Pancreas (tissue), 10 donors: Measurements from ENCODE around the gene MARK3. TPM values are rescaled to one million over a fixed set of nuclear protein-coding genes. Genes with fewer than 3 reads are reported as not detected.
A peak's percentile ranks its signal among the peaks of the same experiment; 100 is the strongest.

Experiments
- ATAC-seq, 4 donors: fragments of 200-7000 bp; cut with Tn5 transposase; one replicate each; pipeline versions ENCODE4 v1.8.0 to v1.9.1; 2020; ENCODE audit warnings: mild to moderate bottlenecking in 4 of 4, moderate library complexity in 4 of 4
- DNase-seq, 6 donors: peaks; one replicate each; pipeline ENCODE4 v3.0.0-alpha.2; 2020
- FAIRE-seq: peaks from 2 replicates; lab custom pipeline; 2012; peaks lifted over from hg19 to GRCh38; lab: Jason Lieb, UNC
- H3K27ac ChIP-seq, 4 donors: fragments of 200-600 bp; sonication (generic); 1 replicate in 3 of 4; 2 replicates in 1 of 4; pipeline versions ENCODE4 v1.5.0 to v1.8.0; 2020
- H3K27me3 ChIP-seq, 4 donors: fragments of 200-600 bp; one replicate each; pipeline ENCODE4 v1.8.0; 2021
- H3K36me3 ChIP-seq, 3 donors: fragments of 200-600 bp; sonication (generic) in 1 of 3; one replicate each; pipeline versions ENCODE4 v1.5.0 to v1.8.0; 2020 to 2021
- H3K4me1 ChIP-seq, 3 donors: fragments of 200-600 bp; one replicate each; pipeline ENCODE4 v1.8.0; 2021
- H3K4me3 ChIP-seq, 4 donors: fragments of 200-600 bp; sonication (generic) in 2 of 4; one replicate each; pipeline versions ENCODE4 v1.5.0 to v1.8.0; 2020 to 2021
- H3K9me3 ChIP-seq, 4 donors: fragments of 200-600 bp; one replicate each; pipeline ENCODE4 v1.8.0; 2021
- CTCF ChIP-seq, 4 donors: fragments of 200-600 bp; sonication (generic) in 3 of 4; IDR thresholded peaks; one replicate each; pipeline versions ENCODE4 v1.5.0 to v1.8.0; 2021; ENCODE audit warnings: antibody characterized with exemption in 4 of 4
- WGBS, 2 donors: extraction: QIAGEN DNeasy Blood & Tissue Kit; methylation state at CpG; one replicate each; pipeline ENCODE4 v1.1.7; 2013; 5-methylcytosine and 5-hydroxymethylcytosine counted together
- intact Hi-C, 3 donors: fragments of 100-400 bp; cut with DNase I; formaldehyde crosslinking; loops; one replicate each; pipeline versions ENCODE4 v1.11.1 to v1.14.2; 2022
- polyA plus RNA-seq, 2 donors: library from polyadenylated mRNA; stranded (reverse); fragments of 200-250 nt; gene quantifications; one replicate each; pipeline ENCODE4 v1.2.3, GENCODE V29; 2013
- total RNA-seq, 6 donors: library from RNA; stranded (reverse); fragmentation: NEBNext Ultra II Directional in 4 of 6; extraction: Animal tissue kit (Norgen Biotek cat#: 25700) in 4 of 6; gene quantifications; one replicate each; pipeline versions ENCODE4 v1.2.1 to v1.2.4, GENCODE V29; 2021 to 2023
- donor health status: healthy with polysubstance abuse.
- donor health status: DM: no; HTN: no; CAD: no; lungs with moderate emphysema.
- donor health status: DM: no; HTN: no; CAD: no.
- donor health status: control.
- donor health status: control.
- donor health status: Bipolar disorder and iron deficiency.
- donor health status: DM: yes; HTN: yes; CAD: no.
- donor health status: DM: no; HTN: no; CAD: no.
- donor health status: DM: no; HTN: no; CAD: no.
- donor health status: DM: yes; HTN: yes; CAD: no.

Gene MARK3
- total and polyA plus RNA-seq, 8 donors, result 35.3 to 110 (median 47.0) TPM

DNA sequence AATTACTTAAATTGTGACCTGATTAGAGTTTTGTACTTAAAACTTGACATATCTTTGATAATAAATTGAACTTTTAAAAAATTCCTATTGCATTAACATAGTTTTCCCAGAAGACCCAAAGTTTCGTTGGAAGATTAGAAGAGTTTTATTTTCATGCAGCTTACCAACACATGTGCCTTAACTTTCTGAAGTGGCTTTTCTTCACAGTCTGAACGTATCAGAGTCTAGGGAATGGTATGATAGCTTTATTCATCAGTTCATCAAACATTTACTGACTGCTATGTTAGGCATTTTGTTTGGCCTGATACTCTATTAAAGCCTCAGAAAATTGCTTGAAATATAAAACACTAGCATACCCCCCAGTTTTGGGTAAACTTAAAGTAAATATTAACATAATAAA is 65.2 kb downstream of the MARK3 start:
- H3K27ac ChIP-seq, result peak overlapping the region in 1 of 4 donors; percentile 17
- WGBS, 2 donors, result 6 to 9% methylated on average over 2 of the region's 2 CpGs
- H3K4me3 ChIP-seq, result no peak overlapping the region
- TF ChIP-seq CTCF (IDR thresholded peaks at IDR 0.05), result no peak
- intact Hi-C loops, result no loop called here
- ATAC-seq (peak in 3 of 4 donors; percentile 17 to 65 (median 52)), FAIRE-seq (no peak), DNase-seq (no peak)
- no peaks in the 10 kb centered on the region for H3K27me3 ChIP-seq
- peaks cover under 1 to 22% (median 19%) of the 10 kb centered on the region in 3 donors for H3K4me1 ChIP-seq
- H3K9me3 ChIP-seq, result no peaks in the 10 kb centered on the region
- no peaks in the 10 kb centered on the region for H3K36me3 ChIP-seq

DNA sequence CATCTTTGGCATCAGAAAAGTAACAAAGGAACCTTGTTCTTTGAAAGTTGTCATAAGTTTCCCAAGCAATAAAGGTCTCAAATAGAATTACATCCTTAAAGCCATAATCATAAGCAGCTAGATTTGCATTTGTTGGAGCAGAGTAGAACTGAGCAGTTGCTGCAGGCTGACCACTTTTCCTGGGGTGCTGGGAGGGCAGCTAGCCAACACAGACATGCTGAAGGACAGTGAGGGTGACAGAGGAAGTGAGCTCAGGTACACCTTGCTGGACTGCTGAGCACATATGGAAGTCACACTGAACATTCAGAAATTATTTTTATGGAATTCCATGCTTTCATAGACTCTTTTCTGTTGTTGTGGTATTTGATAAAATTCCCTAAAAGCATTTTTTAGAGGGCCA is 66.2 kb downstream of the MARK3 start:
- Histone ChIP-seq H3K27ac (no peak overlapping the region), H3K4me3 (no peak overlapping the region), H3K36me3 (no peaks in the 10 kb centered on the region), H3K27me3 (no peaks in the 10 kb centered on the region), H3K9me3 (no peaks in the 10 kb centered on the region), H3K4me1 (peaks cover 0 to 20% (median 17%) of the 10 kb centered on the region in 3 donors)
- FAIRE-seq, result no peak
- no peak for DNase-seq
- intact Hi-C loops, result no loop called here
- ATAC-seq, result peak in 2 of 4 donors; percentile 17 to 29
- no peak for TF ChIP-seq CTCF (IDR thresholded peaks at IDR 0.05)

- TF ChIP-seq CTCF (IDR thresholded peaks at IDR 0.05), result no peak
- intact Hi-C loops, result no loop called here
These were observed 68.6 kb downstream of the MARK3 start for GRCh38 chr14:103453791-103454190.

GRCh38 chr14:103456167-103456835 is 71.1 kb downstream of the MARK3 start:
- FAIRE-seq, result no peak

More at GRCh38 chr14:103453791-103454190, 68.6 kb downstream of the MARK3 start:
- Histone ChIP-seq H3K4me1 (peaks cover 13 to 25% (median 25%) of the 10 kb centered on the region in 3 donors), H3K27ac (no peak overlapping the region), H3K9me3 (no peaks in the 10 kb centered on the region), H3K36me3 (no peaks in the 10 kb centered on the region), H3K27me3 (no peaks in the 10 kb centered on the region), H3K4me3 (no peak overlapping the region)
- ATAC-seq (no peak), DNase-seq (no peak), FAIRE-seq (no peak)
- WGBS, 2 donors, result 97% methylated on average over 6 of the region's 6 CpGs

More at GRCh38 chr14:103456167-103456835, 71.1 kb downstream of the MARK3 start:
- H3K4me3 ChIP-seq, result no peak overlapping the region
- TF ChIP-seq CTCF (IDR thresholded peaks at IDR 0.05), result no peak
- H3K27ac ChIP-seq, result no peak overlapping the region
- 89 to 90% methylated on average over 4 of the region's 4 CpGs for WGBS, 2 donors
- H3K27me3 ChIP-seq, result no peaks in the 10 kb centered on the region
- H3K36me3 ChIP-seq, result peaks cover 0 to under 1% (median 0%) of the 10 kb centered on the region in 3 donors
- no peaks in the 10 kb centered on the region for H3K9me3 ChIP-seq
- H3K4me1 ChIP-seq, result peaks cover 13 to 15% (median 15%) of the 10 kb centered on the region in 3 donors
- DNase-seq (no peak), ATAC-seq (no peak)
- intact Hi-C loops, result no loop called here
